Activated CD4-positive, alpha-beta T cell treated with anti-CD3 and anti-CD28 coated beads, Interleukin-2, Interleukin-6, amounts not matched to agents 100 ng/mL and 50 ng/mL, durations not matched to agents 16 hours and 8 hours (primary cell): ENCODE measurements around the gene CHRNA5.
"Not testable (repeated sequence)": the region's sequence is repeated elsewhere in the genome, so short reads cannot be mapped to it uniquely, and the experiment has no call there.

Source experiments
- DNase-seq: peaks from one replicate; pipeline ENCODE4 v3.0.0-alpha.2; 2020

Gene CHRNA5

DNA sequence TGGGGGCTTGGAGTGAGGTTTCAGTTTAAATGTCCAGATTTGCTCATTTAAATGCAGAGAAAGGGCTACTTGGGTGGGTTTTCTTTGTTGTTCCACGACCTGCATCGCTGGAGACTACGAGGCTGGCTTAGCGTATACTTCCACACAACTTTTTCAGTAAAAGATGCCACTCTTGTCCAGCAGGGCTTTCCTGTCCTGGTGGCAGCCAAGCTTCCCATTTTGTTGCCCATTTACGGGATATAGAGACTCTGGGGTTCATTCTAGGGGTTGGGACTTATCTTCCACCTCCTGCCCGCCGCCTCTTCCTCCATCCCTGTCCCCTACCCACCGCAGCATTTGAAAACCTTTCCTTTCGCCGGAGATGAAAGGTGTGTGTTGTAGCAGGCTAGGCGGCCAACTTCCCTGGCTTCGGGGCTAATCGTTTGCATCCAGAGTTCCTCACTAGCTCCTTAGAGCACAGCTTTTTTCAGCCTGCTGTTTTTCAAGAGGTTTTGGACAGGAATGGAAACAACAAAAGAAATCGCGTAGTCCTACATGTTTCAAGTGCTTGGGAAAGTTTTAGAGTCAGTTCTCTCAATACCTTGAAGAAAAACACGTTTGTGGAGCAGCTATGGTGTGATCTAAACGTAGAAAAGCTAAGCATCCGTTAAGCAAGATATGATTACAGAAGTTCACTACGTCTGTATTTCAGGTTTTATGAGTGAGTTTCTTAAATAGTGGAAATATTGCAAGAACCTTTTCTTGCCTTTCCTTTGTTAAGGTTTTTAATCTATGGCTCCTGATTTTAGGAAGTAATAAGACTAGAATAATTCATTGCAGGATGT is 843 bp downstream of the CHRNA5 start:
- DNase-seq: peak; percentile 10

DNA sequence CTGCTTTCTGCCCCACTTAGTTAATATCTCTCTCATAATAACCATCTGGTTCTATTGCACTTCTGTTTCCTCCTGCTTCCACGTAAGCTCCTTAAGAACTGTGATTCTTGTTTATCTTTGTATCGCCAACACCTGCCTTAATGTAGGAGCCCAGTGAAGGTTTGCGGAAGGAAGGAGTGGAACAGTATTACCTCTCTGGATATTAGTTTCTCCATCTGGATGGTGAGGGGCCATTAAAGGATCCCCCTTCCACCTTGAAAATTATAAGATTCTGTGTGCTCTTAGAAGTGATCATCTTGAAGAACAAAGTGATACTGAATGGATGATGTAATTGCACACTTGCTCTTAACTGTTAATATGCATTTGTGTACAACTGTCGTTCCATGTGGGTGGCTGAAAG is 2.2 kb downstream of the CHRNA5 start:
- no peak for DNase-seq

DNA sequence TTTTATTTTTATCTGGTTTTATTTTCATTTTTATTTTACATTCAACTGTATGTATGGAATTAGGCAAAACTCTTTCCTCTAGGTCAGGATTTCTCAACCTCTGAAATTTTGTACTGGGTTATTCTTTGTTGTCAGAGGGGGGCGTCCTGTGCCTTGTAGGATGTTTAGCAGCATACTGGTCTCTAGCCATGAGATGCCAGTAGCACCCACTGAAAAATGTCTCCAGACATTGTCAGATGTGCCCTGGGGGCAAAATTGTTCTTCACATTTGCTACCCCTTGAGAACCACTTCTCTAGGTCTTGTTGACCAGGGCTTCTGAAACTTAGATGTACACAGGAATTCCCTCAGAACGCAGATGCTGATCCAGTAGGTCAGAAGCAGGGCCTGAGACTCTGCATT is 5.4 kb downstream of the CHRNA5 start:
- no peak for DNase-seq

DNA sequence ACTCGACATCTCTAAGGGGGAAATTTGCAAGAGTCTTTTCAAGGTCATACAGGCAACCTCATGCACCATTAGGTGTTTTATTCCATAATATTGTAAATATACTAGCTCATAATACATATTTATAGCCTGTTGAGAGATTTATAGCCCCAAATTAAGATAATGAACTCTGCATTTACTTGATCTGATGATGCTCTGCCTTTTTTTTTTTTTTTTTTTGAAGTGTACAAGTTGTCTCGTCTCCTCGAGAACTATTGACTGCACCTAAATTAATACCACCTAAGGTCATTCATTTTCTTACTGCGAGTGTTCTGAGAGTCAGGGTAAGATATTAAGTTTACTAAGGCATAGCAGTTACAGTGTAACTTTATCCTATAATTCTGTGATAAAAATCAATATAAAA is 6.1 kb downstream of the CHRNA5 start:
- DNase-seq: no peak

DNA sequence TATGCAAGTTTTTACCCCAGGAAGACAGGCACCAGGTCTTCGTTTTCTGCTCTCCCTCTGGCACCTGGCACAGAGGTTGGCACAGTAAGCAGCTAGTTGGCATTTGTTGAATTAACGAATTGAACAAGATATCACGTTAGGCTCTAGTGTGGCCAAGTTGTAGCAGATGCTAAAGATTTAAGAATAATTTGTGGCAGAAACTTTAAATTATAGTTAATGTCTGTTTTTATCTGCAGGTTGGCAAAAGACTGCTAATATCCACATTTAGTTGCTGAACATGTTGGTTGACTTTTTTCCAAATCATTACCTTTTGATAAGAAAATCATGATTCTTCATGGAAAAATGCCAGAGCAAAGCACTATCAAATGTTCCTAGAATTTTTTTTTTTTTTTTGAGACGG is 8.1 kb downstream of the CHRNA5 start:
- no peak for DNase-seq

DNA sequence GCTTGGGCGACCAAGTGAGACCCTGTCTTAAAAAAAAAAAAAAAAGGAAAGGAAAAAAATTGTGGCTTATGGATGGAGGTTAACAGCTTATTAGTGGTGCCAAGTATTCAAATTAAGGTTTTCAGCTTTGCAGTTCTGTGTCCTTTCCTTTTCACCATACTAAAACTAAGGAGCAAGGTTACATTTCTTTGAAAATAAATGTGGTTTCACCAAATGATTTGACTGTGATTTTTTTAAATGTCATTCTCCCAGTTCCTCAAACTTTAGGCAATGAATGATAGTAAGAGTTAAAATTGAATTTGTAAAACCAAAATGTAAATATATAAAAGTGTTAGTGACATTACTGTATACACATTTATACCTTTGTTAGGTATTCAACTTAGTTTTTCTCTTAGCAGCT is 9.6 kb downstream of the CHRNA5 start:
- no peak for DNase-seq

DNA sequence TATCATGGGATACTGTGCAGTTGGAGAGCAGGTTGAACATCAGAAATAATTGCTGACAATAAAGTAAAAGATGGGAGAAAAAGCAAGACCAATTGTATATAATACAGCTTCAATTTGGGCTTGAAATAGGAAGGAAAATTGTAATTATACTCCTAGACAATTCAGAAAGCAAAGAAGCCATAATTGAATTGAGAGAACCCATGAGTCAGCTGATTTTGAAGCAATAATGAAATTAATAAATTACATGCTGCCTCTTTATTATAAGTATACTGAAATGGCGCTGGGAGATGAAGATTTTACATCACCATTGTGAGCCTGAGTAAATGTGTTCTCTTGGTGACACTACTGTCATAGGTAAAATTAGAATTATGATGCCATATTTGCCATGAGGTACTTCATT is 32.3 kb downstream of the CHRNA5 start:
- no peak for DNase-seq

DNA sequence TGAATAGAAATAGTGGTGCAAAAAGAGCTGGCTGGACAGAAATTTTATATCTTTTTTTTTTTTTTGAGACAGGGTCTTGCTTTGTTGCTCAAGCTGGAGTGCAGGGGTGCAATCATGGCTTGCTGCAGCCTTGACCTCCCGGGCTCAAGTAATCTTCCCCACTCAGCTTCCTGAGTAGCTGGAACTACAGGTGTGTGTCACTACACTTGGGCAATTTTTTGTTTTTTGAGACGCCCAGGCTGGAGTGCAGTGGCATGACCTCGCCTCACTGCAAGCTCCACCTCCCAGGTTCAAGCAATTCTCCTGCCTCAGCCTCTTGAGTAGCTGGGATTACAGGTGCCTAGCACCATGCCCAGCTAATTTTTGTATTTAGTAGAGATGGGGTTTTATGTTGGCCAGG is 33.0 kb downstream of the CHRNA5 start:
- DNase-seq: no peak

DNA sequence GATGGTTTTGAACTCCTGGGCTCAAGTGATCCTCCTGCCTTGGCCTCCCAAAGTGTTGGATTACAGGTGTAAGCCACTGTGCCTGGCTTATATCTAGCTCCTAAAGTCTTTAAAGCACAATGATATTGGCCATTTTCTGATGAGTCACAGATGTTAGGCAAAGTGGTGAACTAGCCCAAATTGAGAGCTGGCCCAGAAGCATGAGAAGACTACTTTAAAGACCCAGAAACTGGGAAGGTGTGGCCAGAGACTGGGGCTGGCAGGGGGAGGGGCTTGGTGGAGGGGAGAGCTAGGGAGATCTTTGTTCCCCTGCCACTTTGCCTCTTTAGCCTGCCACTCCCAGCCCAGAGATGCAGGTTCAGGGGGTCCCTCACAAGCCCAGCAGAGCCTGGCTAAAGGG is 33.9 kb downstream of the CHRNA5 start:
- DNase-seq: no peak

DNA sequence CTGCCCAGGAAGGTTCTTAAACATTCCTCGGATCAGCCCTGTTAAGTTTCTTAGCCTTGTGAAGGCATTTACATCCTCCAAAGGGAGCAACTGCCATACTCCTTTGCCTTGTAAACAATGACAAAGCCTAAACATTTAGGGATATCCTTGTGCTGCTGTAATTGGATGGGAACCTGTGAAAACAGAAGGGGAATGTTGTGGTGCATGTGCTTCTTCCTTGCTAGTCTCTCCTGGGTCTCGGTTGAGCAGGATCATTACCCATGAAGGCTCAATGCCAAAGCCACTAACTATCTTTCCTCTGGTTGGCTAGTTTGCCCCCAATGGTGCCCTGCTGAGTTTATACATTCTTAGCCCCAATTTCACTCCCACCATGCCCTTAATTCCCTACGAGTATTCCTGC is 38.1 kb downstream of the CHRNA5 start:
- DNase-seq: no peak

DNA sequence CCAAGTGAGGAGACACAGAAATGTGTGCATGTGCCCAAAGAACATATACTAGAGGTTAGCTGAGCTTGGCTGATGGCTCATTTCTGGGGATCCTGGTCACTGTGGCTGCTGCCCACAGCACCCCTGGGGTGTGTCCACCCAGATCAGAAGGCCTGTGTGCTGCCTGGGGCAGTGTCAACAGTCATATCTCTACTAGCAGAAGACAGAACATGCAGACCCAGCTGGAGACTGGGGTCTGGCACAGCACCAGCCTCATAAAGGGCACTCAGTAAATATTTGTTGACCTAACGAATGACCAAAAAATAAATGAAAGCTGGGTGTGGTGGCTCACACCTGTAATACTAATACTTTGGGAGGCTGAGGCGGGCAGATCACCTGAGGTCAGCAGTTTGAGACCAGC is 39.1 kb downstream of the CHRNA5 start:
- DNase-seq: no peak

DNA sequence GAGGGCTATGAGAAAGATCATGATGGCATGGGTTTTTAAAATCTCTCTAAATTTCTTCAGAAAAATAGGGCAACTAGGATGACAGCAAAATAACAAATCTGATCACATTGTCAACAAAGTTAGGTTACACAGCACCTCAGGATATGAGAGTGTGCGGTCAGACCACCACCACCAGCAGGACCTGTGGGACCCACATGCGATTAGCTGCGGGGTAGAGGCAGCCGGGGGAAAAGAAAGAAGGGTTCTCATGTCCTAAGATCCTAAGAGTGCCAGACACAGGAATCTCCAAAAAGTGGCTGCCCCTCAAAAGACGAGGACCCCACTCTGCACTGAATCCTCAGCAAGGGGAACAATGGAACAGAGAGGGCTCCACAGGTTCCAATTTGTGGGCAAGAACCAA is 39.9 kb downstream of the CHRNA5 start:
- no peak for DNase-seq

DNA sequence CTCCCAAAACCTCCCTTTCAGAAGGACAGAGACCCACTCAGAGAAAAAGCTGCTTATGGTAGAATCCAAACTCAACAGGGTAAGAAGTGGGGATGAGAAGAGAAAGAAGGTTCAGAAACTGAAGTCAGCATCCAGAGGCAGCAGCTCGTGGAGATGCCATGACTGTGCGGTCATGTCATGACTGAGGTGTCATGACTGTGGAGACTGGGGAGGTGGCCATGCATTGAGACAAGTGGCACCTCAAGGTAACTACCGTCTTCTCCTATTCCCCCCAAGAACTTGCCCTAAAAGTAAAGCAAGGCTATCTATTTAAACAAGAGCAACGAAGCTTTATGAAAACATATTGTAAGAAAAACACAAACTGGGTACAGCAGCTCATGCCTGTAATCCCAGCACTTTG is 40.4 kb downstream of the CHRNA5 start:
- no peak for DNase-seq

DNA sequence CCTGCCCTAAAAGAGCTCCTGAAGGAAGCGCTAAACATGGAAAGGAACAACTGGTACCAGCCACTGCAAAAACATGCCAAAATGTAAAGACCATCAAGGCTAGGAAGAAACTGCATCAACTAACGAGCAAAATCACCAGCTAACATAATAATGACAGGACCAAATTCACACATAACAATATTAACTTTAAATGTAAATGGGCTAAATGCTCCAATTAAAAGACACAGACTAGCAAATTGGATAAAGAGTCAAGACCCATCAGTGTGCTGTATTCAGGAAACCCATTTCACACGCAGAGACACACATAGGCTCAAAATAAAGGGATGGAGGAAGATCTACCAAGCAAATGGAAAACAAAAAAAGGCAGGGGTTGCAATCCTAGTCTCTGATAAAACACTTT is 44.2 kb downstream of the CHRNA5 start:
- DNase-seq: not testable (repeated sequence)

DNA sequence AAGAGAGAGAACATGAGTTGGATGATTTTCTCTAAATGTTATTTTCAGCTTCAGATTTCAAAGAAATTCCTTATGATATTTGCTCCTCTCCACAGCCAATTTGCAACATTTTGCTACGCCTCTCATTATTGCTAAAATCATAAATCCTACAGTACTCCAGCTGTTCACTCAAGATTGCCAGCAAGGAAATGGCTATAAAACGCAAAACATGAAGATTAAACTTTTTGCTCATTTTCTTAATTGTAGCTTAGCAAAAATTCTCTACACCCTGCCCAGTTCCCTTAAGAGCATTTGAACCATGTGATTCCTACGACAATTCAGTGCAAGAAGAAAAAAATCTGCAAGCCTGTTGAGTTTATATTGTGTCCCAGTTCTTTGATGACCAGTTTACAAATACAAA is 48.7 kb downstream of the CHRNA5 start:
- no peak for DNase-seq

DNA sequence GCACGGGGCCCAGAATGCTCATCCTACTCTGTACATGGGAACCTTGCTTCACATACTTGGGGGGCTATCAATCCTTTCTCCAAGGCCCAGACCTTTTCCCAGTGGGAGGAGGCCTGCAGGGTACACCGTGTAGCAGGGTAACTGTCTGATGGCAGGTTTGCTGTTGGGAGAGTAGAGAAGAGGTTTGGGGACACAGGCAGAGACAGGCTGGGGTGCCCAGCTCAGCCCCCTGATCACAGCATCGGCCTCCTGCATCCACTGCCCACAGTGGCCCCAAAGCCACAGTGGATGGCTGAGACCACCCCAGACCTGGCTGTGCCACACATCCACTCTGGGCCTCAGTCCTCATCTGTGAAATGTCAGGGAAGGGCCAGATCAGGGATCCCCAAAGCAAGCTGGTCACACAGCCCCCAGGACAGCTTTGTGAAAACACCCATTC is 49.9 kb downstream of the CHRNA5 start:
- no peak for DNase-seq

DNA sequence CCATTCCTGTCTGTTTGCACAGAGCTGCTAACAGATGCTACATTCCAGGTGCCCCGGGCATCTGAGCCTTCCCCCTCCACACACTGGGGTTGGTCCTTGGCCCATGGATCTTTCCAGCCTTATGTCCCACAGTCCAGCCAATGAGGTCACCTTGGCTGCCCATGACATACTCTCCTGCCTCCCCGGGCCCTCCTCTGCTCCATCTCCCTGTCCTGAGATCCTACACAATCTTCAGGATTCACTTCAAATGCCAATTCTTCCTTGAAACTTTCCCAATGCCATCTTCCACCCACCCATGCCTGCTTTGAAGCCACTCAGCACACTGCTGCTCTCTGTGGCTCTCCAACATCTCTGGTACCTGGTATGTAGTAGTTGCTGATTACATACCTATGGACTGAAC is 51.2 kb downstream of the CHRNA5 start:
- DNase-seq: no peak

DNA sequence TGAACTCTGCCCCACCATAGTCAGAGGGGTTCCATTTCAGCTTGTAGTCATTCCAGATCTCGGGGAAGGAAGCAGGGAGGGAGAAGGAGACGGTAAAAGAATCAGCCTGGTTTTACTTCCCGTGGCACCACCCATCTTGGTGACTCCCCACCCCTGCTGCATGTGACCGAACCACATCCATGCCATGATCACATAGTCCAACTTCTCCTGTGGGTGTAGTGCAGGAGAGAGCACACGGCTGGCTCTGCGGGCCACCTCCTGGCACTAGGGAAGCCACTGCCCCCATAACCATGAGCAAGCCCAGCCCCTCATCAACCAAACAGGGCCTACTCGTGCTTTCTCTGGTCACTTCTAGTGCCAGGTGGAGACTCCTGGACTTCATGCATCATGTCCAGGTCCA is 51.8 kb downstream of the CHRNA5 start:
- no peak for DNase-seq

DNA sequence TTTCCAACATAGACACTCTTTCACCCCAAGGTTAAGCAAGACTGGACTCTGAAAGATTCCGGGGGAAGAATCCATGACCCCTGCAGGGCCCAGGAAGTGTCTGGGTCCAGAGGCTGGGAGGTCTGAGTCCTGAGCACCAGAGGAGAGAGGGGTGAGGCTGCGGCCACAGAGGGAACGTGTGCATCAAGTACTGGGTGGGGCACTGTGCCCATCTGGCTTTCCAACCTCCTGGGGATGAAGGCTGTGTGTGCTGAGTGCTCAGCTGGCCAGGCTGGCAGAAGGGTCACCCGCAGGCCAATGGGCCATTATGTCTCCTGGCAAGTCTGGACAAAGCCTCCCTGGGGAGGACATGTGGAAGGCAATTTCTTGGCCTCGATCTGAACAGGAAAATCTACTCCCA is 52.2 kb downstream of the CHRNA5 start:
- no peak for DNase-seq

DNA sequence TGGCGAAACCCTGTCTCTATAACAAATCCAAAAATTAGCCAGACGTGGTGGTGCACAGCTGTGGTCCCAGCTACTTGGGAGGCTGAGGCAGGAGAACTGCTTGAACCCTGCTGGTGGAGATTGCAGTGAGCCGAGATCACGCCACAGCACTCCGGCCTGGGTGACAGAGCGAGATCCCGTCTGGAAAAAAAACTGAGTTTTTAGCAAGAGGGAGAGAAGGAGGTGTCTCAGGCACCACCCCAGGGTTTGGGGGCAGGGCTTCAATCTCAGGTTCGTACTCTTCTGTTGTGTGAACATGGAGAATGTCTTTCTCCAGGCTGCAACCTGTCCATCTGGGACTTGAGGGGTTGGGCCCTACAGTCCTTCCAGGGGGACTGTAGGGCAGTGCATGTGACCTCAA is 52.7 kb downstream of the CHRNA5 start:
- no peak for DNase-seq

DNA sequence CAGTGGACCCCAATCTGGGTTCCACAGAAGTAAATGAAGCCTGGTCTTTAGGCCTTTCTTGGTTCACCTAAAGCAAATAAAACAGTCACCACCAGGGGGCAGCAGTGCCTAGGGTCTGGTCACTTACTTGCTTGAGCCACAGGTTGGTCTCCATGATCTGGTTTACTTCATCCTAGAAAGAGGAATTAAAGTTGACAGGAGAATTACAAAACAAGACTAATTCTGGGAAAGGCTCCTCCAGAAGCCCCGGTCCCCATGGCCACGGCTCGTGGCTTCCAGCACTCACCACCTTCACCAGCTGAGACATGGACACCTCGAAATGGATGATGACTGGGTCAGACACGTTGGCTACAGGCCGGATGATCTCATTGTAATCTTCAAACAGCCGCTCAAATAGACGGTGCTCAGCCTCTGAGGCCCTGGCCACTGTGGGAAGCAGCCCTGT is 53.2 kb downstream of the CHRNA5 start:
- DNase-seq: peak; percentile 87

DNA sequence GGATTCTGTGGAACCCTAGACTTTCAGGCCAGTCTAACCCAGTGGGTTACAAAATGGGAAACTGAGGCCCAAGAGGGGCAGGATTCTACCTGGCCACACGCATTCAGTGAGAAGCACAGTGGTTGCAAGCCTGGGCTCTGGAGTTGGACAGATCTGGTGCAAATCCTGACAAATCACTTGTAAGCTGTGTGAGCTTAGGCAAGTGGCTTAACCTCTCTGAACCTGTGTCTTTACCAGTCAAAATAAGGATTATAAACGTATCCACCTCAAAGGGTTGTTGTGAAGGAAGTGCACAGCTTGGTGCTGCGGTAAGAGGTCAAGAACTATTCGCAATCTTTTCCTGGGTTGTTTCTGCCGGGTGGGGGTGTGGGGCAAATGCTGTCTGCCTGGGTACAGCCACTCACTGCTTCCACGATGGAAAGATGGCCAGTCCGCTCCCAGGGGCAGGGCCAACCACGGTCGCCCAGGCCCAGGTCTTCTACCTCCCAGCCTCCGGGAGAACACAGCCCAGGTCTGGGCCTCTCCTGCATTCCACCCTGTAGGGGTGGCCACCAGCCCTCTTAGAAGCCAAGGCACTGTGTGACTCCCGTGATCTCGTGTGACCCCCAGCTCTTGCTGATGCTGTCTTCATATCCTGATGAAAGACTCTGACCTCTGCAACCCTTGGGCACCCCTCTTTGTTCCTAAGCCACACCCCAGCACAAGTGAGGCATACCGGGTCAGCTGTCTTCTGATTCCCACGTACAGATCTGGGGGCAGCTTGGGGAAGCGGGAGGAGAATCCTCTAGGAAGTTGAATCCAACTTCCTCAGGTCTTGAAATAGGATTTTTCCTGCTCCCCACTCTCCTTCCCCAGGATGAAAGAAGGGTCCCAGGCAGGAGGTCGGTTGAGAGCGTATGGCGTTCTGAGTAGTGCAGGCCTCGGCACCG is 54.0 kb downstream of the CHRNA5 start:
- DNase-seq: no peak

DNA sequence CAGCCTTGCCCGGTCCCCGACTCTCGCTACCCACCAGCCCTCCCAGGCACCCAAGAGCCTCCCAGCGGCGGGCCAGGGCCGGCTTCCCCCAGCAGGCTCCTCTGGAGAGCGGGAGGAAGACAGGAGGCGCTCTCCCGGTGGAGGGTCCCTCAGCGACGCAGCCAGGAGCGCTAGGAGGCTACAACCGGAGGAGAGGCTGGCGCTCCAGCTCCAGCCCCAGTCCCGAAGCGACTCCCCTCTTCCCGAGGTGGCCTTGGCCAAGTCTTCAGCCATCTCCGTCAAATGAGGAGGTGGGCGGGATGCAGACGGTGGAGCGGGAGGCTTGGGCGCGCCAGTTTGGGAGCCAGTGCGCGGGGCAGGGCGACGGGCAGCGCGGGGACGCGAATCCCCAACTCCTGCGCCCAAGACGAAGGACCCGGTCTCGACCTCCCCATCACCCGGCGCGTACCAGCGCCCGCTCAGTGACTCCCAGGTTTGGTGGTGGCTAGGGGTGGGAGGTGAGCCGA is 54.8 kb downstream of the CHRNA5 start:
- no peak for DNase-seq
